ENCODE data around the gene SMC1B.

SMC1B gene

DNA sequence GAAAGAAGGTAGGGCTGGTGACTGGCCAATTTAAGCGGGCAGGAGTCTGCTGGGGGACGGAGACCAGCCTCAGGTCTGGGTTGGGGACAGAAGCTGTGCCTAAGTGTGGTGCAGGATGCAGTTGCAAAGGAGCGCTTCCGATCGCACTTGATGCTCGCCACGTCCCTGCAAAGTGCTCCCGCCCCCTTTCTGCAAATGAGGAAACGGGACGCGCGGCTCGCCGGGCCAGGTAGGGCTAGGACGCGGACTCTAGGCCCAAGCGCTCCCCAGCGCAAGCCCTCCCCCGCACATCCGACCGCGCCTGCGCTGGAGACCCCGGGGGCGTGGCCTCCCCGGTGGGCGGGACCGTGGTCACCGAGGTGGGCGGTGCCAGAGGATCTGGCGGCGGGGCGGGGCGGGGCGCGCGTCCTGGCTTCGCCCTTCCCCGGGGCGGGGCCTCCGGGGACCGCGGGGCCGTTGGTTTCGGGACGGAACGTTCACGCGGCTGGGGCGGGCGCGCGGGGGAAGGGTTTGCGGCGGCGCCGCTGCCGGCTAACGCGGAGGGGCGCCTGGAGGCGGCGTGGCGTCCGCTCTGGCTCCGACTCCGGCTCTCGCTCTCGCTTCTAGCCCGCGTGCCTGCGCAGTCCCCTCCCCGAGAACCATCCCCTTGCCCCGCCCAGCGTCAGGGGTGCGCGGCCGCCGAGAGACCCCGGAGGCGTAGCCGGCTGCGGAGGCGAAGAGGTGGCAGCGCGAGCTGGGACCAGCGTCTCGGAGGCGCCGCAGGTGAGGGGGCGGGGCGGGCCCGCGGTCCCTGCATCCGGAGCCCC is 103.8 kb downstream of the SMC1B start, which contains the start of gene FAM118A:
FAM118A (plus strand) TSS at position 513 of the 806 bp plus-strand sequence. CDS start 12,446 bp downstream, outside the sequence.
- H3K27ac ChIP-seq = peak within 1 kb of the TSS; percentile 80
- H3K36me3 ChIP-seq = peaks cover 9% of the 10 kb centered on the region
- H3K27me3 ChIP-seq (ENCODE audit: insufficient read depth, low read depth, severe bottlenecking) = no peaks in the 10 kb centered on the region
- DNase-seq = peak; percentile 91
- TF ChIP-seq, protein P1, sequence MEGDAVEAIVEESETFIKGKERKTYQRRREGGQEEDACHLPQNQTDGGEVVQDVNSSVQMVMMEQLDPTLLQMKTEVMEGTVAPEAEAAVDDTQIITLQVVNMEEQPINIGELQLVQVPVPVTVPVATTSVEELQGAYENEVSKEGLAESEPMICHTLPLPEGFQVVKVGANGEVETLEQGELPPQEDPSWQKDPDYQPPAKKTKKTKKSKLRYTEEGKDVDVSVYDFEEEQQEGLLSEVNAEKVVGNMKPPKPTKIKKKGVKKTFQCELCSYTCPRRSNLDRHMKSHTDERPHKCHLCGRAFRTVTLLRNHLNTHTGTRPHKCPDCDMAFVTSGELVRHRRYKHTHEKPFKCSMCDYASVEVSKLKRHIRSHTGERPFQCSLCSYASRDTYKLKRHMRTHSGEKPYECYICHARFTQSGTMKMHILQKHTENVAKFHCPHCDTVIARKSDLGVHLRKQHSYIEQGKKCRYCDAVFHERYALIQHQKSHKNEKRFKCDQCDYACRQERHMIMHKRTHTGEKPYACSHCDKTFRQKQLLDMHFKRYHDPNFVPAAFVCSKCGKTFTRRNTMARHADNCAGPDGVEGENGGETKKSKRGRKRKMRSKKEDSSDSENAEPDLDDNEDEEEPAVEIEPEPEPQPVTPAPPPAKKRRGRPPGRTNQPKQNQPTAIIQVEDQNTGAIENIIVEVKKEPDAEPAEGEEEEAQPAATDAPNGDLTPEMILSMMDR (IDR thresholded peaks at IDR 0.05; ENCODE audit: low read depth, low read length) = 0 out of 2 replicates have a peak, but pooled peaks have one; percentile 16
- H3K4me3 ChIP-seq (ENCODE audit: low read depth, low read length) = peak within 1 kb of the TSS; percentile 83
- no peaks in the 10 kb centered on the region for H3K9me3 ChIP-seq (ENCODE audit: severe bottlenecking)

DNA sequence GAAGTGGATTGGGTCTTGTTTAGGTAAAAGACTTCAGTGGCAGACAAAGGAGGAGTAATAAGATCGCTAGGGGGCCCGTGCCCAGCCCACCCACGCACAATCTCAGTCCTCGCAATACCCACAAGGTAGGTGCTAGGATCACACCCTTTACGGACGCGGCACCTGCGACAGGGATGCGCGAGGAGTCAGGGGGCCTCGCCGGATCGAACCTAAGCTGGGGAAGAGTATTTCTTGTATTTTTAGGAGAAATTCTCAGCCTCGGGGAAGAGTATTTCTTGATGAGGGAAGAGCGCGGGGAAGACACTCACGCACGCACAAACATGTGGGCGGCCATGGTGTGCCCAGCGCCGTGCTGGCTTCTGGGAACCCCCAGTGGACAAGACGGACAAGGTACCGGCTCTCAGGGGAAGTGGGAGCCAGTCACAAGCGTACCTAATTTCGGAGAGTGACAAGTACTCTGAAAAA is 104.4 kb downstream of the SMC1B start:
- Histone ChIP-seq H3K9me3 (ENCODE audit: severe bottlenecking) (no peaks in the 10 kb centered on the region), H3K36me3 (peaks cover 9% of the 10 kb centered on the region), H3K27me3 (ENCODE audit: insufficient read depth, low read depth, severe bottlenecking) (no peaks in the 10 kb centered on the region), H3K4me3 (ENCODE audit: low read depth, low read length) (peak overlapping the region; percentile 44), H3K27ac (peak overlapping the region; percentile 80)
- no peak for DNase-seq
- TF ChIP-seq, protein P1 (IDR thresholded peaks at IDR 0.05; ENCODE audit: low read depth, low read length) = no peak

DNA sequence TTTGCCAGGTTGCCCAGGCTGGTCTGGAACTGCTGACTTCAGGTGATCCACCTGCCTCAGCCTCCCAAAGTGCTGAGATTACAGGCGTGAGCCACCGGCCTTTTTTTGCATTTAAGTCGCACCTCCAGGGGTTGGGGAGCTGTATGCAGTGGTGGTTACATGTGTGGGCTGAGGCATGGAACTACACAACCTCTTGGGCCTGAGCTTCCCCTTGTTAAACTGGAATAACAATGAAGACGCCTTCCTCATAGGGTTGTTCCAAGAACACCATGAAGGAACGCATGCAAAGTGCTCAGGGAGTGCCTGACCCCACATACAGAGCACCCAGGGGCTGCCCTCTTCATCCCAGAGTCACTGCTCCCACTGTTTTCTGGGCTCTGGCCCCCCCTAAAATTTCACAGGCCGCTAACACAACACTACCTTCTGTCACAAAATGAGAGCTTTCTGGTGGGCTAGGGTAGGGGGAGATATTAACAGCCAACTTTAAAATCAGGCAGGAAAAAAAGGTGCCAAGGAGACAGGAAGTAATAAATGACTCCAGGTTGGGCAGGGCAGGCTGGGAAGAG is 104.9 kb downstream of the SMC1B start:
- Histone ChIP-seq H3K36me3 (peaks cover 9% of the 10 kb centered on the region), H3K9me3 (ENCODE audit: severe bottlenecking) (no peaks in the 10 kb centered on the region), H3K27ac (no peak overlapping the region), H3K27me3 (ENCODE audit: insufficient read depth, low read depth, severe bottlenecking) (no peaks in the 10 kb centered on the region), H3K4me3 (ENCODE audit: low read depth, low read length) (no peak overlapping the region)
- TF ChIP-seq, protein P1 (IDR thresholded peaks at IDR 0.05; ENCODE audit: low read depth, low read length) = no peak
- no peak for DNase-seq

DNA sequence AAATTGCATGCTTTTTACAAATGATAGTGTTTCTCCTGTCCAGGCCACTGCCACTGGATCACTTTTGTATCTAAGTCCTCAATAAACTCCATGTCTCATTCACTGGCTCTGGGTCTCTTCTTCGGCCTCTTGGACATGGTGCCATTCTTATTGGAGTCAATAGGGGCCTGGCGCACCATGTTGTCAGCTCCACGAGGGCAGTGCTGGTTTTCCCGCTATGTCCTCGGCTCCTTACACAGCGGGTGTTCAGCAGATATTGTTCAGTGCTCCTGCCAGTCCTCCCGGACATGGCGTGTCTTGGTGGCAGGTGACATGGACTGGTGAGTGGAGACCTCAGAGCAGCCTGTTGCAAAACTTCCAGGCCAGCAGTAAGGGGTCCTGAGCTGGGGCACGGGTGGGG is 107.3 kb downstream of the SMC1B start:
- no peaks in the 10 kb centered on the region for H3K36me3 ChIP-seq
- no peaks in the 10 kb centered on the region for H3K9me3 ChIP-seq (ENCODE audit: severe bottlenecking)
- H3K27me3 ChIP-seq (ENCODE audit: insufficient read depth, low read depth, severe bottlenecking) = no peaks in the 10 kb centered on the region
- no peak for DNase-seq
- TF ChIP-seq, protein P1 (IDR thresholded peaks at IDR 0.05; ENCODE audit: low read depth, low read length) = no peak
- H3K4me3 ChIP-seq (ENCODE audit: low read depth, low read length) = no peak overlapping the region
- H3K27ac ChIP-seq = no peak overlapping the region

DNA sequence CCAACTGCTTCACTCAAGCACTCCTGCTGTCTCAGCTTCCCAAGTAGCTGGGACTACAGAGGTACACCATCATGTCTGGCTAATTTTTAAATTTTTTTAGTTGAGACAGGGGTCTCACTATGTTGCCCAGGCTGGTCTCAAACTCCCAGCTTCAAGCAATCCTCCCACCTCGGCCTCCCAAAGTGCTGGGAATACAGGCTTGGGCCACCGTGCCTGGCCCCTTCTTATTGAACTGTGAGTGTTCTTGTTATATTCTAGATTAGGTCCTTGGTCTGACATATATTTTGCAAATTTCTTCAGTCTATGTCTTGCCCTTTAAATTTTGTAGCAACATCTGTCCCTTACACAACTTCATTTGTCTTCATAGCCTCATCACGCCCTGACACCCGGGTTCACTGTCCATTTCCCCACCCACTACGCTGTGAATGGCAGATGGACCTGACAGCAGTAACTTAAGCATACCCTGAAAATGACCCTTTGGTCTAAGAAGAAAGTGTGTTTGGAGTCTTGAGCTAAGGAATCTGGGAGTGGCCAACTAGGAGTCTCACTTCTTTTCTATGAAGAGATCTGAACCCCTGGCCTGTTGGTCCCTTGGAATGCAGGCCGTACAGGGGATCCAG is 107.8 kb downstream of the SMC1B start:
- Histone ChIP-seq H3K9me3 (ENCODE audit: severe bottlenecking) (no peaks in the 10 kb centered on the region), H3K27ac (no peak overlapping the region), H3K27me3 (ENCODE audit: insufficient read depth, low read depth, severe bottlenecking) (no peaks in the 10 kb centered on the region), H3K36me3 (no peaks in the 10 kb centered on the region), H3K4me3 (ENCODE audit: low read depth, low read length) (no peak overlapping the region)
- TF ChIP-seq, protein P1 (IDR thresholded peaks at IDR 0.05; ENCODE audit: low read depth, low read length) = no peak
- DNase-seq = no peak
